ENCODE measurements around the gene MAPK14. TPM values are rescaled to one million over a fixed set of nuclear protein-coding genes. Genes with fewer than 3 reads are reported as not detected.

The MAPK14 gene
- total RNA-seq, 1 donor from 2014 or later, result 41.3 TPM

- TF ChIP-seq, protein P1, sequence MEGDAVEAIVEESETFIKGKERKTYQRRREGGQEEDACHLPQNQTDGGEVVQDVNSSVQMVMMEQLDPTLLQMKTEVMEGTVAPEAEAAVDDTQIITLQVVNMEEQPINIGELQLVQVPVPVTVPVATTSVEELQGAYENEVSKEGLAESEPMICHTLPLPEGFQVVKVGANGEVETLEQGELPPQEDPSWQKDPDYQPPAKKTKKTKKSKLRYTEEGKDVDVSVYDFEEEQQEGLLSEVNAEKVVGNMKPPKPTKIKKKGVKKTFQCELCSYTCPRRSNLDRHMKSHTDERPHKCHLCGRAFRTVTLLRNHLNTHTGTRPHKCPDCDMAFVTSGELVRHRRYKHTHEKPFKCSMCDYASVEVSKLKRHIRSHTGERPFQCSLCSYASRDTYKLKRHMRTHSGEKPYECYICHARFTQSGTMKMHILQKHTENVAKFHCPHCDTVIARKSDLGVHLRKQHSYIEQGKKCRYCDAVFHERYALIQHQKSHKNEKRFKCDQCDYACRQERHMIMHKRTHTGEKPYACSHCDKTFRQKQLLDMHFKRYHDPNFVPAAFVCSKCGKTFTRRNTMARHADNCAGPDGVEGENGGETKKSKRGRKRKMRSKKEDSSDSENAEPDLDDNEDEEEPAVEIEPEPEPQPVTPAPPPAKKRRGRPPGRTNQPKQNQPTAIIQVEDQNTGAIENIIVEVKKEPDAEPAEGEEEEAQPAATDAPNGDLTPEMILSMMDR (IDR thresholded peaks at IDR 0.05; ENCODE audit: insufficient read depth, low read depth, low read length), result no peak
- TF ChIP-seq EZH2 (IDR thresholded peaks at IDR 0.05; ENCODE audit: insufficient read depth, low read length), result no peak
- Histone ChIP-seq H3K4me2 (ENCODE audit: low read length) (no peak overlapping the region), H3K4me3 (ENCODE audit: insufficient read depth, low read depth, low read length) (no peak overlapping the region), H3K9ac (ENCODE audit: low read length) (no peak overlapping the region), H3K4me1 (ENCODE audit: insufficient read depth, low read length) (peaks cover 3% of the 10 kb centered on the region), H2AFZ (ENCODE audit: low read depth, low read length) (no peak overlapping the region), H3K27ac (ENCODE audit: low read depth, low read length) (no peak overlapping the region), H3K27me3 (ENCODE audit: insufficient read depth, low read length) (no peaks in the 10 kb centered on the region), H3K79me2 (ENCODE audit: insufficient read depth, low read length) (no peaks in the 10 kb centered on the region), H4K20me1 (ENCODE audit: insufficient read depth, low read length) (no peaks in the 10 kb centered on the region), H3K9me3 (ENCODE audit: insufficient read depth, low read depth, low read length) (no peaks in the 10 kb centered on the region), H3K36me3 (ENCODE audit: insufficient read depth, low read length) (no peaks in the 10 kb centered on the region)
- DNase-seq (ENCODE audit: low read depth) (no peak), FAIRE-seq (no peak)
- no peak overlapping the region for H3K27ac Mint-ChIP-seq (ENCODE audit: unreplicated experiment)
- peaks cover 10% of the 10 kb centered on the region for H3K36me3 Mint-ChIP-seq (ENCODE audit: low read depth, unreplicated experiment)
- H3K9me3 Mint-ChIP-seq (ENCODE audit: unreplicated experiment), result no peaks in the 10 kb centered on the region
- peaks cover 14% of the 10 kb centered on the region for H3K4me1 Mint-ChIP-seq (ENCODE audit: low read depth, unreplicated experiment)
- no peaks in the 10 kb centered on the region for H3K27me3 Mint-ChIP-seq (ENCODE audit: low read depth, unreplicated experiment)
- no peak overlapping the region for H3K4me3 Mint-ChIP-seq (ENCODE audit: unreplicated experiment)
These were observed 90.3 kb downstream of the MAPK14 start for GRCh38 chr6:36117658-36118549.

GRCh38 chr6:36118550-36119107, 91.0 kb downstream of the MAPK14 start:
- Mint-ChIP-seq H3K27ac (ENCODE audit: unreplicated experiment) (no peak overlapping the region), H3K9me3 (ENCODE audit: unreplicated experiment) (no peaks in the 10 kb centered on the region), H3K4me3 (ENCODE audit: unreplicated experiment) (no peak overlapping the region), H3K36me3 (ENCODE audit: low read depth, unreplicated experiment) (peaks cover 10% of the 10 kb centered on the region), H3K4me1 (ENCODE audit: low read depth, unreplicated experiment) (peaks cover 11% of the 10 kb centered on the region), H3K27me3 (ENCODE audit: low read depth, unreplicated experiment) (no peaks in the 10 kb centered on the region)
- Histone ChIP-seq H3K36me3 (ENCODE audit: insufficient read depth, low read length) (no peaks in the 10 kb centered on the region), H2AFZ (ENCODE audit: low read depth, low read length) (no peak overlapping the region), H3K4me1 (ENCODE audit: insufficient read depth, low read length) (peaks cover 3% of the 10 kb centered on the region), H3K9me3 (ENCODE audit: insufficient read depth, low read depth, low read length) (no peaks in the 10 kb centered on the region), H3K9ac (ENCODE audit: low read length) (no peak overlapping the region), H3K4me2 (ENCODE audit: low read length) (no peak overlapping the region), H4K20me1 (ENCODE audit: insufficient read depth, low read length) (no peaks in the 10 kb centered on the region), H3K27ac (ENCODE audit: low read depth, low read length) (no peak overlapping the region), H3K4me3 (ENCODE audit: insufficient read depth, low read depth, low read length) (no peak overlapping the region), H3K79me2 (ENCODE audit: insufficient read depth, low read length) (no peaks in the 10 kb centered on the region), H3K27me3 (ENCODE audit: insufficient read depth, low read length) (no peaks in the 10 kb centered on the region)
- no peak for TF ChIP-seq EZH2 (IDR thresholded peaks at IDR 0.05; ENCODE audit: insufficient read depth, low read length)
- TF ChIP-seq, protein P1 (IDR thresholded peaks at IDR 0.05; ENCODE audit: insufficient read depth, low read depth, low read length), result no peak
- FAIRE-seq (no peak), DNase-seq (ENCODE audit: low read depth) (no peak)

DNA sequence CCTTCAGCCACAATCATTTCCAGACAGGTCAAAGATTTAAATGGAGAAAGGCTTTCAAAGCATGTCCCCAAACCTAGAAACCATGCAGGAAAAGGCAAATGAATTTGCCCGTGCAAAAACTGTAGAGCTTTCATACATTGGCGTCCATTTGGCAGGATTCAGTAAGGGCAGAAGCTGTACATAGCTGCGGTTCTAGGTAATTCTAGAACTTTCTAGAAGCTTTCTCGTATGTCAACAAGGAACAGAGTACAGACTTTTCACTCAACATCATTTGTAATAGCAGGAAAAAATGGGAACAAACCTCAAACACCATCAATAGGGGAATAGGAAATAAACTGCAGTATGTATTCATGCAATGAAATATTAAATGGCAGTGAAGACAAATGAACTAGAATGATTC, 91.6 kb downstream of the MAPK14 start:
- H3K27ac Mint-ChIP-seq (ENCODE audit: unreplicated experiment), result no peak overlapping the region
- Histone ChIP-seq H3K27ac (ENCODE audit: low read depth, low read length) (no peak overlapping the region), H3K4me1 (ENCODE audit: insufficient read depth, low read length) (peaks cover 3% of the 10 kb centered on the region), H3K4me3 (ENCODE audit: insufficient read depth, low read depth, low read length) (no peak overlapping the region), H3K9ac (ENCODE audit: low read length) (no peak overlapping the region), H3K9me3 (ENCODE audit: insufficient read depth, low read depth, low read length) (no peaks in the 10 kb centered on the region), H4K20me1 (ENCODE audit: insufficient read depth, low read length) (no peaks in the 10 kb centered on the region), H3K36me3 (ENCODE audit: insufficient read depth, low read length) (no peaks in the 10 kb centered on the region), H3K79me2 (ENCODE audit: insufficient read depth, low read length) (no peaks in the 10 kb centered on the region), H3K27me3 (ENCODE audit: insufficient read depth, low read length) (no peaks in the 10 kb centered on the region), H2AFZ (ENCODE audit: low read depth, low read length) (no peak overlapping the region), H3K4me2 (ENCODE audit: low read length) (no peak overlapping the region)
- no peak for FAIRE-seq
- H3K36me3 Mint-ChIP-seq (ENCODE audit: low read depth, unreplicated experiment), result peaks cover 6% of the 10 kb centered on the region
- no peaks in the 10 kb centered on the region for H3K9me3 Mint-ChIP-seq (ENCODE audit: unreplicated experiment)
- peaks cover 9% of the 10 kb centered on the region for H3K4me1 Mint-ChIP-seq (ENCODE audit: low read depth, unreplicated experiment)
- TF ChIP-seq, protein P1 (IDR thresholded peaks at IDR 0.05; ENCODE audit: insufficient read depth, low read depth, low read length), result no peak
- no peak for TF ChIP-seq EZH2 (IDR thresholded peaks at IDR 0.05; ENCODE audit: insufficient read depth, low read length)
- no peak overlapping the region for H3K4me3 Mint-ChIP-seq (ENCODE audit: unreplicated experiment)
- H3K27me3 Mint-ChIP-seq (ENCODE audit: low read depth, unreplicated experiment), result no peaks in the 10 kb centered on the region
- no peak for DNase-seq (ENCODE audit: low read depth)
